Mesenchymal stem cell (in vitro differentiated cells and primary cell): ENCODE measurements around the gene MBD2.

Source experiments
- DNase-seq: peaks from one replicate; pipeline ENCODE4 v3.0.0-alpha.2; 2013
- H2AFZ ChIP-seq: one replicate; pipeline ENCODE4 v1.6.1; 2013; ENCODE audit warnings: low read depth, mild to moderate bottlenecking, control low read depth, inconsistent platforms, low read length, moderate library complexity
- H2AK5ac ChIP-seq: 2 replicates; pipeline ENCODE4 v1.6.1; 2013; ENCODE audit warnings: low read length, moderate library complexity, mild to moderate bottlenecking, inconsistent platforms; ENCODE audit not compliant: severe bottlenecking
- H2BK120ac ChIP-seq: one replicate; pipeline ENCODE4 v1.6.1; 2013; ENCODE audit warnings: low read depth, mild to moderate bottlenecking, inconsistent platforms, low read length, moderate library complexity
- H2BK12ac ChIP-seq, 2 experiments: one replicate each; pipeline ENCODE4 v1.6.1; 2013; ENCODE audit warnings: inconsistent platforms in 2 of 2, low read length in 2 of 2, mild to moderate bottlenecking in 2 of 2, moderate library complexity in 2 of 2, control low read depth in 1 of 2
- H2BK15ac ChIP-seq: one replicate; pipeline ENCODE4 v1.6.1; 2013; ENCODE audit warnings: mild to moderate bottlenecking, low read depth, inconsistent platforms; ENCODE audit not compliant: poor library complexity, severe bottlenecking
- H2BK5ac ChIP-seq: 2 replicates; pipeline ENCODE4 v1.6.1; 2013; ENCODE audit warnings: low read depth, mild to moderate bottlenecking, low read length, control low read depth, inconsistent platforms; ENCODE audit not compliant: poor library complexity, severe bottlenecking
- H3K14ac ChIP-seq, 2 experiments: one replicate each; pipeline ENCODE4 v1.6.1; 2013; ENCODE audit warnings: inconsistent platforms in 2 of 2, low read length in 2 of 2, control low read depth in 1 of 2, mild to moderate bottlenecking in 1 of 2, moderate library complexity in 1 of 2
- H3K18ac ChIP-seq, 2 experiments: one replicate each; pipeline ENCODE4 v1.6.1; 2013; ENCODE audit warnings: inconsistent platforms in 2 of 2, low read length in 2 of 2, control low read depth in 1 of 2, low read depth in 1 of 2, mild to moderate bottlenecking in 1 of 2
- H3K23ac ChIP-seq, 2 experiments: one replicate each; pipeline ENCODE4 v1.6.1; 2013; ENCODE audit warnings: inconsistent platforms in 2 of 2, low read length in 2 of 2, mild to moderate bottlenecking in 2 of 2, moderate library complexity in 2 of 2, control low read depth in 1 of 2
- H3K27ac ChIP-seq: 2 replicates; pipeline ENCODE4 v1.5.1; 2013; ENCODE audit warnings: mild to moderate bottlenecking, moderate library complexity, low read length, control low read depth, inconsistent platforms; ENCODE audit not compliant: poor library complexity, severe bottlenecking
- H3K27me3 ChIP-seq, 2 experiments: 2 replicates each; pipeline versions ENCODE4 v1.6.1 to v1.7.0; 2013; ENCODE audit warnings: low read length in 2 of 2, mild to moderate bottlenecking in 2 of 2, moderate library complexity in 2 of 2, control low read depth in 1 of 2, inconsistent platforms in 1 of 2; ENCODE audit not compliant: control insufficient read depth in 1 of 2, insufficient read depth in 1 of 2
- H3K36me3 ChIP-seq, 2 experiments: 2 replicates each; pipeline versions ENCODE4 v1.6.1 to v1.7.0; 2013; ENCODE audit warnings: low read length in 2 of 2, control low read depth in 1 of 2, inconsistent platforms in 1 of 2, low read depth in 1 of 2, mild to moderate bottlenecking in 1 of 2; ENCODE audit not compliant: insufficient read depth in 2 of 2, control insufficient read depth in 1 of 2
- H3K4ac ChIP-seq, 2 experiments: one replicate each; pipeline ENCODE4 v1.6.1; 2013; ENCODE audit warnings: inconsistent platforms in 2 of 2, low read length in 2 of 2, mild to moderate bottlenecking in 2 of 2, moderate library complexity in 2 of 2, control low read depth in 1 of 2, low read depth in 1 of 2
- H3K4me1 ChIP-seq: 2 replicates; pipeline ENCODE4 v1.6.1; 2013; ENCODE audit warnings: low read depth, low read length, control low read depth; ENCODE audit not compliant: control insufficient read depth, insufficient read depth
- H3K4me2 ChIP-seq: 2 replicates; pipeline ENCODE4 v1.6.1; 2013; ENCODE audit warnings: low read length, mild to moderate bottlenecking, inconsistent platforms; ENCODE audit not compliant: poor library complexity, severe bottlenecking
- H3K4me3 ChIP-seq, 2 experiments: 2 replicates each; pipeline versions ENCODE4 v1.5.1 to v1.7.0; 2013; ENCODE audit warnings: low read length in 2 of 2, mild to moderate bottlenecking in 2 of 2, control low read depth in 1 of 2, low read depth in 1 of 2; ENCODE audit not compliant: insufficient read depth in 1 of 2
- H3K79me1 ChIP-seq: replicated peaks from 2 replicates; pipeline ENCODE4 v1.6.1; 2013; ENCODE audit warnings: mild to moderate bottlenecking, control low read depth, low read length, inconsistent platforms; ENCODE audit not compliant: poor library complexity, severe bottlenecking
- H3K9ac ChIP-seq: 2 replicates; pipeline ENCODE4 v1.7.0; 2013; ENCODE audit warnings: mild to moderate bottlenecking, low read length, moderate library complexity
- H3K9me3 ChIP-seq: 2 replicates; pipeline ENCODE4 v1.7.0; 2013; ENCODE audit warnings: mild to moderate bottlenecking, low read length; ENCODE audit not compliant: control insufficient read depth
- H4K8ac ChIP-seq: one replicate; pipeline ENCODE4 v1.6.1; 2013; ENCODE audit warnings: inconsistent platforms, mild to moderate bottlenecking, low read length, moderate library complexity
- H4K91ac ChIP-seq: one replicate; pipeline ENCODE4 v1.6.1; 2013; ENCODE audit warnings: mild to moderate bottlenecking, low read length, inconsistent platforms
- WGBS: methylation state at CpG from one replicate; pipeline ENCODE4 v1.1.7; 2013; ENCODE audit warnings: mixed read lengths; 5-methylcytosine and 5-hydroxymethylcytosine counted together

Gene MBD2

GRCh38 chr18:54173250-54173649 is 51.2 kb downstream of the MBD2 start:
- Histone ChIP-seq H3K14ac (no peak overlapping the region), H3K79me1 (peaks cover 24% of the 10 kb centered on the region), H3K4ac (no peak overlapping the region), H3K4me1 (no peaks in the 10 kb centered on the region), H3K4me2 (no peak overlapping the region), H3K36me3 (peaks cover 0 to 34% of the 10 kb centered on the region in 2 experiments), H2BK120ac (no peak overlapping the region), H2AK5ac (no peak overlapping the region), H3K18ac (no peak overlapping the region), H3K4me3 (no peak overlapping the region), H2BK5ac (no peak overlapping the region), H4K91ac (no peak overlapping the region), H4K8ac (no peak overlapping the region), H3K23ac (no peak overlapping the region), H2BK12ac (no peak overlapping the region), H2AFZ (no peak overlapping the region), H3K9ac (no peak overlapping the region), H3K9me3 (no peaks in the 10 kb centered on the region), H3K27ac (no peak overlapping the region), H2BK15ac (no peak overlapping the region), H3K27me3 (no peaks in the 10 kb centered on the region)
- 100% methylated on average over 1 of the region's 2 CpGs for WGBS
- no peak for DNase-seq

DNA sequence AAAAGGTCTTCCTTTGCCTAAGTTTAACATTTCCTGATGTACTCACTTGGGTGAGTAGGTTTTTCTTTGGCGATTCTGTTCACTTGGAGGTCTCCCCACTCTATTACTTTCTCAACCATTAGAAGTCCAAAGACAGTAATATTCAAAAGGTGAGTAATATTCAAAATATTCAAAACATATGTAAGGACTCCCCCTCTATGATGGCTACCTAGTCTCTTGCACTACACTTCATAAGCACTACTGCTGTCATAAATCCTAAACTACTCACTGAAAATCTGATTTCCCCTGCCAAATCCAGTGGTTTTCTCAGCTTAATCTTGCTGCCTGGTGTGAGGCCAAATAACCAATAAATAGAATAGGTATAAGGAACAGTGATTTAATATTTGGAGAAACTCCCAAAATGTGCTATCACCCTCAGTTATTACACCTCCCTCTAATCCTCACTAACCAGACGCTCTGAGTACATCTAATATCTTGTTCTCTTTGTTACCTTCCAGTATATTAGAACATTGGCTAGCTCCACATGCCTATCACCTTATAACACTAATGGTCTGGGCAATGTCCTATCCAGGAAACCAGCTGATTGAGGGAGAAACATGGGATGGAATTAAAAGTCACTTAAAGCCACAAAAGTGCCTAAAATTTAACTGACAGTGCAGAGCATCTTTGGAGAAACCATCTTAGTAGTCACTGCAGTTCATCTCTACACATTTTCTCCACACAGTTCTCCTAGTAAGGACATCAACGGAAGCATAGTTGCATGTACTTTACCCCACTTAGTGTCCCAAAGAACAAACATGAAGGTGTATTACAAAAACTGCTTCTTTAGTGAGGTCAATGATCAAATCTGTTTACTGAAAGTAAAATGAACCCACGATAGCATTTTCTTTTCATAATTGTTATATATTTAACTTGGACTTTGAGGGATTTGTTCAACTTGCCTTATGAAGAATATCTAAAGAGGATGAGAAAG is 54.8 kb downstream of the MBD2 start:
- Histone ChIP-seq H3K27me3 (no peaks in the 10 kb centered on the region), H2AFZ (no peak overlapping the region), H3K4me2 (no peak overlapping the region), H3K14ac (no peak overlapping the region), H3K9ac (no peak overlapping the region), H3K36me3 (peaks cover 0 to 53% of the 10 kb centered on the region in 2 experiments), H2BK5ac (no peak overlapping the region), H2BK15ac (no peak overlapping the region), H2AK5ac (no peak overlapping the region), H4K8ac (no peak overlapping the region), H2BK120ac (no peak overlapping the region), H3K27ac (no peak overlapping the region), H3K9me3 (no peaks in the 10 kb centered on the region), H2BK12ac (no peak overlapping the region), H3K18ac (peak overlapping the region in 1 of 2 experiments; percentile 11), H3K4ac (no peak overlapping the region), H3K79me1 (peaks cover 19% of the 10 kb centered on the region), H3K4me3 (no peak overlapping the region), H4K91ac (no peak overlapping the region), H3K4me1 (no peaks in the 10 kb centered on the region), H3K23ac (no peak overlapping the region)
- no peak for DNase-seq
- WGBS: 69% methylated on average over 1 of the region's 4 CpGs

GRCh38 chr18:54165450-54165849 is 59.0 kb downstream of the MBD2 start:
- Histone ChIP-seq H3K4me1 (peaks cover 1% of the 10 kb centered on the region), H3K27ac (no peak overlapping the region), H2BK12ac (peak overlapping the region in 1 of 2 experiments; percentile 54), H3K36me3 (peaks cover 6 to 62% of the 10 kb centered on the region in 2 experiments), H3K4ac (no peak overlapping the region), H3K27me3 (no peaks in the 10 kb centered on the region), H2BK5ac (no peak overlapping the region), H3K4me2 (no peak overlapping the region), H3K79me1 (peaks cover 18% of the 10 kb centered on the region), H3K4me3 (no peak overlapping the region), H3K9ac (no peak overlapping the region), H3K23ac (no peak overlapping the region), H3K18ac (no peak overlapping the region), H4K8ac (no peak overlapping the region), H2AK5ac (no peak overlapping the region), H2AFZ (no peak overlapping the region), H3K9me3 (no peaks in the 10 kb centered on the region), H2BK120ac (no peak overlapping the region), H2BK15ac (no peak overlapping the region), H4K91ac (no peak overlapping the region), H3K14ac (no peak overlapping the region)
- 100% methylated on average over 1 of the region's 1 CpG for WGBS
- DNase-seq: no peak

DNA sequence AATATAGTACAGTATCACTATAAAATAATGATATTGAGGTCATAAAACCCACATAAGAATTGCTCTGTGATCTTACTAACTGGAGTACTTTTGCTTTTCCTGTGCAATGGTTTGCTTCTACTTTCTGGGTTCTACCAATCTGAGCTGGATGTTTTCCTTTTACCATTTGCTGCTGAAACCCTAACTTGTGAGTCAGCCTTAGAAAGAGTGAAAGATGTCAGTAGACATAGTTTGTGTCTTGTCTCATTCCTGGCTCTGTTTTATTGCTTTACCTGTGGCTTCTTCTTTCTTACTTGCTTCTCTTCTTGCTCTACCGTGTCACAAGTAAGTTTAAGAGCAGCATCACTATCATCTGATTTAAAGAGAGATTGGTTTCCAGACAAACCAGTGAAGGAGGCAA is 61.0 kb downstream of the MBD2 start:
- Histone ChIP-seq H3K18ac (no peak overlapping the region), H3K4ac (no peak overlapping the region), H3K14ac (no peak overlapping the region), H3K27ac (peak overlapping the region; percentile 53), H3K79me1 (peaks cover 20% of the 10 kb centered on the region), H3K4me2 (no peak overlapping the region), H3K9me3 (no peaks in the 10 kb centered on the region), H4K91ac (no peak overlapping the region), H3K23ac (no peak overlapping the region), H4K8ac (no peak overlapping the region), H2AFZ (no peak overlapping the region), H2AK5ac (no peak overlapping the region), H3K9ac (no peak overlapping the region), H3K27me3 (no peaks in the 10 kb centered on the region), H2BK15ac (no peak overlapping the region), H2BK120ac (no peak overlapping the region), H3K4me3 (no peak overlapping the region), H3K4me1 (peaks cover 1% of the 10 kb centered on the region), H2BK5ac (no peak overlapping the region), H2BK12ac (no peak overlapping the region), H3K36me3 (peaks cover 15 to 76% of the 10 kb centered on the region in 2 experiments)
- DNase-seq: no peak
- no CpG with 5 or more reads among the region's 1 CpG for whole genome bisulfite sequencing
